Measurements from ENCODE around the gene C2CD2L.

C2CD2L gene

DNA sequence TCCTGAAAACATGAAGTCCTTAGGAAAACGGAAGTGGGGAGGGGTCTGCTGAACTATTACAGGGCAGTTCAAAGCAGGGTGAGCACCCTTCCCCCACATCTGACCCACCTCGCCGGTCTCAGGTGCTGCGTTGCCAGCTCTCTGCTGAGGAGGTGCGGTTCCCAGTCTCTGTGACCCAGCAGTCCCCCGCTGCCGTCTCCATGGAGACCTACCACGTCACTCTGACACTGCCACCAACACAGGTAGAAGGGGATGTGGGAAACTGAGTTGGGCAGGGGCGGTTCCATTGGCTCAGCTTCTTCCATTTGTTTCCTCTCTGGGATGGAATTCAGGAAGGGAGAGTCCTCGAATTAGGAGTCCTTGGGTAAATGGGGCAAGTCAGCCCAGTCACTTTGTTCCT, 3.3 kb downstream of the C2CD2L start:
- no peak for DNase-seq (ENCODE audit: low spot score)
- TF ChIP-seq, protein P1, sequence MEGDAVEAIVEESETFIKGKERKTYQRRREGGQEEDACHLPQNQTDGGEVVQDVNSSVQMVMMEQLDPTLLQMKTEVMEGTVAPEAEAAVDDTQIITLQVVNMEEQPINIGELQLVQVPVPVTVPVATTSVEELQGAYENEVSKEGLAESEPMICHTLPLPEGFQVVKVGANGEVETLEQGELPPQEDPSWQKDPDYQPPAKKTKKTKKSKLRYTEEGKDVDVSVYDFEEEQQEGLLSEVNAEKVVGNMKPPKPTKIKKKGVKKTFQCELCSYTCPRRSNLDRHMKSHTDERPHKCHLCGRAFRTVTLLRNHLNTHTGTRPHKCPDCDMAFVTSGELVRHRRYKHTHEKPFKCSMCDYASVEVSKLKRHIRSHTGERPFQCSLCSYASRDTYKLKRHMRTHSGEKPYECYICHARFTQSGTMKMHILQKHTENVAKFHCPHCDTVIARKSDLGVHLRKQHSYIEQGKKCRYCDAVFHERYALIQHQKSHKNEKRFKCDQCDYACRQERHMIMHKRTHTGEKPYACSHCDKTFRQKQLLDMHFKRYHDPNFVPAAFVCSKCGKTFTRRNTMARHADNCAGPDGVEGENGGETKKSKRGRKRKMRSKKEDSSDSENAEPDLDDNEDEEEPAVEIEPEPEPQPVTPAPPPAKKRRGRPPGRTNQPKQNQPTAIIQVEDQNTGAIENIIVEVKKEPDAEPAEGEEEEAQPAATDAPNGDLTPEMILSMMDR (IDR thresholded peaks at IDR 0.05; ENCODE audit: borderline replicate concordance, control extremely low read depth, extremely low read depth, insufficient read depth, missing control alignments): no peak
- in situ Hi-C loops (cut with MboI; ENCODE audit: low sequenced_read_pairs, unreplicated experiment): no loop called here

DNA sequence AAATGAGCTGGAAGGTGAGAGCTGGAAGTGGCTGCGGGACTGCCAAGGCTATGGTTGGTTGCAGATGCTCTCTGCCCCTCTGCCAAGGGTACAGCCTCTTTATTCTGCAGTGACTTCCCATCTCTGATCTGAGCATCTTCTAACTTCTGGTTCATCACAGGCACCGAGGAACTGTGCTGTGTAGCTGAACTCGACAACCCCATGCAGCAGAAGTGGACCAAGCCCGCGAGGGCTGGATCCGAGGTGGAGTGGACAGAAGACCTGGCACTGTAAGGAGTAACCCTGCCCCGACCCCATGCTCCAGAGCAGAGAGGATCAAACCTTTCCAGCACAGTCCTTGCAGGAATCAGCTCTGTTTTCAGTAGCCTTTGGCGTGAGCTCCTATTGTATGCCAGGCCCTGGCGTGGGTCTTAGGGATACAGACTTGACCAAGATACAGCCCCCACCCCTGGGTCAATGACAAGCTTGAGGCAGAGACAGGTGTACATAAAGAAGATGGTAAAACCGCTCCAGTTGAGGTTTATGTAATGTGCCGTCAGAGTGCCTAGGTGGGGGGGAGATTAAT, 4.3 kb downstream of the C2CD2L start:
- no peak for DNase-seq (ENCODE audit: low spot score)
- TF ChIP-seq, protein P1 (IDR thresholded peaks at IDR 0.05; ENCODE audit: borderline replicate concordance, control extremely low read depth, extremely low read depth, insufficient read depth, missing control alignments): no peak
- in situ Hi-C loops (cut with MboI; ENCODE audit: low sequenced_read_pairs, unreplicated experiment): no loop called here

DNA sequence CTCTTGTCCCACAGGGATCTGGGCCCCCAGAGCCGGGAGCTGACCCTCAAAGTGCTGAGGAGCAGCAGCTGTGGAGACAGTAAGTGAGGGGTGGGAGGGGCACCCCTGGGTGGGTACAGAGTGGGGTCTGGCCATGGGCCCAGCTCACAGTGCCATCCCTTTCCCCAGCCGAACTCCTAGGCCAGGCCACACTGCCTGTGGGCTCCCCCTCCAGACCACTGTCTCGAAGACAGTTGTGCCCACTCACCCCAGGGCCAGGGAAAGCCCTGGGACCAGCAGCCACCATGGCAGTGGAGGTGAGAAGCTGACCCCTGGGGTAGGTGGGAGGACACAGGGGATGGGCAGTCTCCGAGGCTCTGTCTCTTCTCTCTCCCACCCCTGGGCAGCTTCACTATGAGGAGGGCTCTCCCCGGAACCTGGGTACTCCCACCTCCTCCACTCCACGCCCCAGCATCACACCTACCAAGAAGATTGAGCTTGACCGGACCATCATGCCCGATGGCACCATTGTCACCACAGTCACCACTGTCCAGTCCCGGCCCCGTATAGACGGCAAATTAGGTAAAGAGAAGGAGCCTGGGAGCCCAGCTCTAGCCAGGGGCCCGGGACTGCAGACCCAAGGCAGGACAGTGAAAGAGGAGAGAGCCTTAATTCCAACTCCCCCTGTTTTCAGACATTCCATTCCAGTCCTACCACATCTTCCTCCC, 5.3 kb downstream of the C2CD2L start:
- in situ Hi-C loops (cut with MboI; ENCODE audit: low sequenced_read_pairs, unreplicated experiment): no loop called here
- TF ChIP-seq, protein P1 (IDR thresholded peaks at IDR 0.05; ENCODE audit: borderline replicate concordance, control extremely low read depth, extremely low read depth, insufficient read depth, missing control alignments): no peak
- DNase-seq (ENCODE audit: low spot score): no peak

DNA sequence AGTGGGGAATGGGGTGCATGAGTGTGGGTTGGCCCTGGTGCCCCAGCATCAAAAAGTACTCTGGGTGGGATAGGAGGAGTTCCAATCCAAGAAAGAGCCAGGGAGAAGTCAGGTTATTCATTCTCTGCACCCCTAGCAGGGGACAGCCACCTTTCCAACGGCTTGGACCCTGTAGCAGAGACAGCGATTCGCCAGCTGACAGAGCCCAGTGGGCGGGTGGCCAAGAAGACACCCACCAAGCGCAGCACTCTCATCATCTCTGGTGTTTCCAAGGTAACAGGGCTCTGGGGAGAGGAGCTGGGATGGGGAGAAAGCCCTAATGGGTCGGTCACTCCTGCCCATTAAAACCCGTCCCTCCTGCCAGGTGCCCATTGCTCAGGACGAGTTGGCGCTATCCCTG, 6.6 kb downstream of the C2CD2L start:
- DNase-seq (ENCODE audit: low spot score): no peak
- in situ Hi-C loops (cut with MboI; ENCODE audit: low sequenced_read_pairs, unreplicated experiment): no loop called here

DNA sequence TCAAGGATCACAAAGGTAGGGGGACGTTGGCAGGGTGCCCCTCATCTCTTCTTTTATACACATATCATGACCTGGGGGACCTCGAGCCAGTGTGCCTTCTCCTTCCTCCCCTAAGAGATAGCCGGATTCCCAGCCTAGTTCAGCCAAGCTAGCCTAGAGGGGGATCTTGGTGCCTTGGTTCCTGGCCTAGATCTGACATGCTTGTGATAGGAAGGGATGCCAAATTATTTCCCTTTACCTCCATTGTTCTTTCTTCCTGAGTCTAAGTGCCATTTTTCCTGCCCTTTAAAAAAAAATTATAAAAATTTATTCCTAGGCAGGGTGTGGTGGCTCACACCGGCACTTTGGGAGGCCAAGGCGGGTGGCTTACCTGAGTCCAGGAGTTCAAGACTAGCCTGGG, 7.2 kb downstream of the C2CD2L start:
- DNase-seq (ENCODE audit: low spot score): no peak
- TF ChIP-seq, protein P1 (IDR thresholded peaks at IDR 0.05; ENCODE audit: borderline replicate concordance, control extremely low read depth, extremely low read depth, insufficient read depth, missing control alignments): no peak
- in situ Hi-C loops (cut with MboI; ENCODE audit: low sequenced_read_pairs, unreplicated experiment): no loop called here

More for the DNA sequence above, 6.6 kb downstream of the C2CD2L start:
- TF ChIP-seq, protein P1 (IDR thresholded peaks at IDR 0.05; ENCODE audit: borderline replicate concordance, control extremely low read depth, extremely low read depth, insufficient read depth, missing control alignments): no peak

DNA sequence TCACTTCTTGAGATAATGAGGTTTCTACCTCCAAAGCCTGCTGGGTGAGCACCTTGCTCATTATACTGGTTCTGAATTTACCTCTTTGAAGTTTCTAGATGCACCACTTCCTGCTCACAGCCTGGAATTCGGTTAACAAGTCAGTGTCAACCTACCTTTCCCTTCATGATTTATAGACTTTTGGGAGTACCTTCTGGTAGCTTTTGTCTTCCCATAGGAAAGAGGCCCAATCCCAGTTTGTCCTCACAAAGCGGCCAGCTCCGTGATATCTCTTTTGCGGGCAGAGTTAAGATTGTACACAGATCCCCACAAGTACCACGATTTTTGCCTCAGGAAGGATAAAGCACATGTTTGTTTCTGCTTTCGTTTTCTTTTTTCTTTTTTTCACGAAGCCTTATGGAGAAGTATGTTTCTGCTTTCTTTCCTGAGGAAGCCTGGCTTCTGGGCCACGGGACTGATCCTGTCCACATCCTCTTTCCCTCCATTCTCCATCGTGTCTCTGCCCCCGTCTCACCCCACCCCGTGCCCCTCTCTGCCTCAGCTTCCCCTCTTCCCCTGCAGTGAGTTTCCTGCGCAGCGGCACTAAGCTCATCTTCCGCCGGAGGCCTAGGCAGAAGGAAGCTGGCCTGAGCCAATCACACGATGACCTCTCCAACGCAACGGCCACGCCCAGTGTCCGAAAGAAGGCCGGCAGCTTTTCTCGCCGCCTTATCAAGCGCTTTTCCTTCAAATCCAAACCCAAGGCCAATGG, 8.5 kb downstream of the C2CD2L start:
- TF ChIP-seq, protein P1 (IDR thresholded peaks at IDR 0.05; ENCODE audit: borderline replicate concordance, control extremely low read depth, extremely low read depth, insufficient read depth, missing control alignments): no peak
- in situ Hi-C loops (cut with MboI; ENCODE audit: low sequenced_read_pairs, unreplicated experiment): no loop called here
- no peak for DNase-seq (ENCODE audit: low spot score)
